Sigmoid colon (tissue), 4 donors: ENCODE data around the gene RNF25.

Experiments
- CTCF ChIP-seq, 4 experiments: fragments of 450-650 bp in 3 of 4; fragments of 200-600 bp in 1 of 4; IDR thresholded peaks; one replicate each; pipeline ENCODE4 v1.5.1; 2016 to 2019; ENCODE audit warnings: antibody characterized with exemption in 4 of 4, mild to moderate bottlenecking in 3 of 4, moderate library complexity in 2 of 4
- EP300 ChIP-seq, 4 donors: sonication (generic); formaldehyde crosslinking; IDR thresholded peaks; one replicate each; pipeline ENCODE4 v1.6.1; 2017; ENCODE audit warnings: antibody characterized with exemption in 4 of 4
- POLR2A ChIP-seq, 2 donors: fragments of 450-650 bp; IDR thresholded peaks; one replicate each; pipeline ENCODE4 v1.6.1; 2016; ENCODE audit warnings: antibody characterized with exemption in 2 of 2, mild to moderate bottlenecking in 2 of 2, moderate library complexity in 2 of 2

GRCh38 chr2:218659258-218659987 is 12.4 kb downstream of the RNF25 start, which contains the start of the genes BCS1L and ZNF142:
- TF ChIP-seq POLR2A (IDR thresholded peaks at IDR 0.05) (peak in 1 of 2 donors; percentile 55), CTCF (IDR thresholded peaks at IDR 0.05) (no peak), EP300 (IDR thresholded peaks at IDR 0.05) (no peak)
